GM21737 (cell line): Measurements from ENCODE around the gene ERP27.

Source experiments
- ATAC-seq: cut with Tn5 transposase; IDR thresholded peaks from one replicate; pipeline ENCODE4 v1.9.1; 2021; ENCODE audit warnings: mild to moderate bottlenecking, moderate library complexity; ENCODE audit not compliant: unreplicated experiment

ERP27 gene

GRCh38 chr12:14905269-14906004 is 32.9 kb downstream of the ERP27 start:
- no peak for ATAC-seq

- no peak for ATAC-seq
Observed at GRCh38 chr12:14904854-14905253, 33.5 kb downstream of the ERP27 start.

- ATAC-seq = no peak
Observed at GRCh38 chr12:14903386-14904098, 34.8 kb downstream of the ERP27 start.

GRCh38 chr12:14902465-14902864 is 35.9 kb downstream of the ERP27 start:
- ATAC-seq = no peak

- no peak for ATAC-seq
Observed at GRCh38 chr12:14901228-14901562, 37.1 kb downstream of the ERP27 start.

- no peak for ATAC-seq
Observed at GRCh38 chr12:14900521-14901227, 37.7 kb downstream of the ERP27 start.

- no peak for ATAC-seq
Observed at GRCh38 chr12:14896521-14897169, 41.7 kb downstream of the ERP27 start.

GRCh38 chr12:14893506-14894250 is 44.7 kb downstream of the ERP27 start:
- no peak for ATAC-seq

GRCh38 chr12:14892726-14893505 is 45.4 kb downstream of the ERP27 start:
- no peak for ATAC-seq

GRCh38 chr12:14890701-14891100 is 47.6 kb downstream of the ERP27 start:
- ATAC-seq = no peak

- no peak for ATAC-seq
Observed at GRCh38 chr12:14886271-14886670, 52.1 kb downstream of the ERP27 start.

- ATAC-seq = no peak
Observed at GRCh38 chr12:14885718-14886221, 52.6 kb downstream of the ERP27 start, which contains the start of gene MGP. MGP (minus strand) TSS chr12:14885854; CDS start chr12:14885791, 63 bp downstream.

GRCh38 chr12:14884458-14884878 is 53.9 kb downstream of the ERP27 start:
- peak; percentile 97 for ATAC-seq

GRCh38 chr12:14883686-14884085 is 54.7 kb downstream of the ERP27 start:
- no peak for ATAC-seq

- no peak for ATAC-seq
Observed at GRCh38 chr12:14880890-14881453, 57.4 kb downstream of the ERP27 start.

- no peak for ATAC-seq
Observed at GRCh38 chr12:14879222-14879933, 59.0 kb downstream of the ERP27 start.

- ATAC-seq = no peak
Observed at GRCh38 chr12:14878488-14878887, 59.8 kb downstream of the ERP27 start.

- ATAC-seq = no peak
Observed at GRCh38 chr12:14876833-14877232, 61.5 kb downstream of the ERP27 start.

- no peak for ATAC-seq
Observed at GRCh38 chr12:14874882-14875281, 63.5 kb downstream of the ERP27 start.
